Suppressor macrophage treated with lipopolysaccharide for 4 hours (primary cell): Measurements from ENCODE around the gene MACC1.

Source experiments
- DNase-seq: peaks from one replicate; pipeline ENCODE4 v3.0.0-alpha.2; 2020

Gene MACC1

DNA sequence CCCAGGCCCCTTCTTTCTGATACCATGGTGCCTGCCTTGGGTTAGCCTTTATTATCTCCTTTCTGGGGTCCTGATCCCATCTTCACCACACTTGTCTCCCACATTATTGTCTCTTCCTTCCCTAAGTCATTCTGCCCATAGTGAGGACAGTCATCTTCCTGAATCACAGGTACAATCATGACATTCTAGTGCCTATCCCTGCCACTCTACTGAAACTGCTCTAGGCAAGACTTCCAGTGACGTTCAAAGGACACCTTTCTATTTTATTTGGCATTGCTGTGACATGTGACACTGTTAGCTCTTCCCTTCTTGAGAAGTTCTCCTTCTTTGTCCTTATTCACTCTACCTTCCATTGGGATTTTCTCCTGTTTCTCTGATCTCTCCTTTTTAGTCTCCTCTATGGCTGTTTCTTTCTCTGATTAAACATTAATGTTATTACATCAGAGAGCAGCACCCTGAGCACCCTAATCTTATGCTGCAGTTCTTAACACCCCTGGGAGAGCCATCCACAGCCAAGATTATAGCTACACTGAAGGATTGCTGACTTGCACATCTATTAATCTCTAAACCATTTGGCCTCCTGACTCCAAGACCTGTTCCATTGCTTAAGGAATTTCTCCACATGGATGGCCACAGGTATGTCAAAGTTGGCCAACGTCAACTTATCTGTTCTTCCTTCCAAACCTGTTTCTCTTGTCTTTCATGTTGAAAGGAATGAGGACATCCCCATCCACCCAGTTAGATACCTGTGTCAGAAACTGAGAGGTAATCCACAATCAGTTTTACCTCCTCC is 10.9 kb downstream of the MACC1 start:
- no peak for DNase-seq

- DNase-seq, result no peak
Measured at GRCh38 chr7:20203316-20203715, 13.9 kb downstream of the MACC1 start.

DNA sequence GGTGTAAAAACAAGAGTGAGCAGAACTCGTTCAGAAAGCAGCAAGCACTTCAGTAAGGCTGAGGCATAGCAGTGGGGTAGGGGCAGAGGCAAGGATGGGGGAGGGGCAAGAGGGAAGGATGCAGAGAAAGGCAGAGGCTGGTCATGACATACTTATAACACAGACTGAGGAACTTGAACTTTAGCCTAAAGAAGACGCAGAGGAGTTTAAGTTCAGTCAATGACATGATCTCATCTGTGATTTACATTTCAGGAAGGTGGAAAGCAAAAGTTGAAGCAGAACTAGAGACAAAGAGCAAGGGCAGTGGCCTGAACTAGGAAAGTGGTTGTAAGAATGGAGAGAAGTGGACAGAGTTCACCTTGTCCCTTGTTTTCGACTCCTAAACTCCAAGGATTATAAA is 15.8 kb downstream of the MACC1 start:
- peak; percentile 77 for DNase-seq

- DNase-seq, result peak; percentile 45
Measured at GRCh38 chr7:20200971-20201370, 16.2 kb downstream of the MACC1 start.

DNA sequence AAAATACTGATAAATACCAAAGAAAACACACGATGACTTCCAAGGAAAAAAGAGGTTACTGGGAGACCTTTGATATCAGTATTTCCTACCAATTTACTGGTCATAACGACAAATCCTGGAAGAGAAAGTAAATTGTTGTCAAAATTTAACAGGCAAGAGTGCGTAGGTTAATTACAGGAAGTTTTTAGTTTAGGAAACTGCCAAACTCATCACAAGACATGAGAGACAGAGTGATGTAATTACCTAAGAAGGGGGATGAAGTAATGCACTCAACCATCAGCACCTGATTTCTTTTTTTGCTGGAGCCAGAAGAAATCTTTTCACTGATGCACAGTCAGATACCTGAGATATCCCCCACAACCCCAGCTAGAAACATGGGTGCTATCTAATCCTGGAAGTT is 16.8 kb downstream of the MACC1 start:
- peak; percentile 68 for DNase-seq

DNA sequence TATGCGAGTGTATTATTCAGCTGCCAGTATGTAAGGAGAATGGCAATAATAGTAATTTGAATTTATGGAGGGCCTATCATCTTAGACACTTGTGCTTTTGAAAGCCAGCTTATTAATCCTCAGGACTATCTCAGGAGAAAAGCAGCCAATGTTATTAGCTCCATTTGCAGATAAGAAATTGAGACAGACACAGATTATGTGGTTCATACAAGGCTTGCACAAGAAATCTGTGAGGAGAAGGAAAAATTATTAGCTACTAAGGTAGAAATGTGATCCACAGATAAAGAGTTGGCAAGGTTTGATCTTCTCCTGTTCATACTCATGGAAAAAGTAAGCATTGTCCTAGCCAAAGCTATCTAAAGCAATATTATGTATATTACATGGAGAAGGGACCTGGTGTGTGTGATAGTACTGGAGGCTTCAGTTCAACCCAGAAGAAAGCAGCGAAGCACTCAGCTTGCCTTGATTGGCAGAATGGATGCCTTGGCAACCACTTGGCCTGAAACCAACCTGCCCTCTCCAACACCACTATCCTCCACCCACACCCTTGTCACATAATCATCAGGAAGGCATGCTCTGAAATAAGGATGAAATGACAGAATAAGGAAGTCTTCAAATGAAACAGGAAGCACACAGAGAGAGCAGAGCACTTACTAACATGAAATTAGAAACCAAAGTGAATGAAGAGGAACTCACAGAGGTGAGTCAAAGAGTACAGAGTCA is 18.0 kb downstream of the MACC1 start:
- peak; percentile 92 for DNase-seq

DNA sequence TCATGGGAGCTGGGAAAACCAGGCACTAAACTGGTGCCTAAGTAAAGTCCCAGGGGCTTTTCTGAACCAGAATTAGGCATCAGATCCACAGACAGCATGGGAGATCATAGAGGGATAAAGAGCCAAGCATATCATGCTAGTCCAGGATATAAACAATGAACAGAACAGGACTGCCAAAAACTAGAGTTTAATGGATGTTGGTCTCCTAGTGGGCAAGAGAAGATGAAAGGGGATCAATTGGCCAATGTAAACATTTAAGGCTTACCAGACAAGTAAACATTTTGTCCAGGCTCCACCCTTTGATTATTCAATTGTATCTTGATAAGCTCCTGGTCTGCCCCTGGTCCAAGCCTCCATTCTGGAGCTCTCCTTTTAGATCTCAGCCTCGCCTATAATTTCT is 18.9 kb downstream of the MACC1 start:
- DNase-seq, result no peak

- peak; percentile 43 for DNase-seq
Measured at GRCh38 chr7:20197837-20198236, 19.3 kb downstream of the MACC1 start.

GRCh38 chr7:20197125-20197748 is 19.9 kb downstream of the MACC1 start:
- DNase-seq, result no peak

GRCh38 chr7:20194343-20194995 is 22.7 kb downstream of the MACC1 start:
- peak; percentile 55 for DNase-seq

DNA sequence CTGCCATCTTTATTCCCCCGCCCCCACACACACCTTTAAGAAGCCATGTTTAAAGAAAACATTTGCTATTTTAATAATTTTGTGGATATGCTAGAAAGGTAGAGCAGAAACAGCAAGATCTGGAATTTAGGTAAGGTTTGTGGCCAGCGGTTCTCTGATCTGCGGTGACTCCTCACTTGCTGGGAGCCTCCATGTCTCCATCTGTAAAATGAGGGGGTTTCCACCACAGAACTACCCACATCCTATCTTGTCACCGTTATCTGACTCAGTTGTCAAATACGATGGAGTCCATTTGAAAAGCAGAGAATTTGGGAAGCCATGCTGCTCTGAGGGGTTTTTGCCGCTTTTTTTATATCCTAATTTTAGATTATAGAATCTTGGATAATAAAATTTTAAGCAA is 23.3 kb downstream of the MACC1 start:
- DNase-seq, result no peak

- peak; percentile 61 for DNase-seq
Measured at GRCh38 chr7:20193242-20193777, 23.9 kb downstream of the MACC1 start.

DNA sequence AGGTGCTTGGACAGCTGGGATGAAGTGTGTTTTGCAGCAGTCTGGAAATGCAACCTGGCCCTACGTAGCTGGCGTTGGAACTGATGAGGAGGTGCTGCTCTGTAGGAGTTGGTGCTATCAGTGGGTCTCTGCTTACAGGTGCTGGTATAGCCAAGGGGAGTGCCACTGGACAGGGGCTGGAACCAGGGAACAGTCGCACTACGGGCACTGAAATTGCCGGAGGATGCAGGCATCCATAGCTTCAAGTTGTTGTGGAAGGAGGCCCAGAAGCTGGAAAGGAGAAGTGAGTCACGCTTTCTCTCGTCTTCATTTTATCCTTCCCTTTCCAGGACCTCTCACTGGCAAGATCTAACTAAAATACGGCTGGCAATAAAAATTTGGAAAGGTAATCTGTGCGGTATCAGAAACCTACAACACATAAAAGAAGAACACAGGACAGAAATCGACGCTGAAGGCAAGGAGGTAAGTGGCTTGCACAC is 25.8 kb downstream of the MACC1 start:
- no peak for DNase-seq

DNA sequence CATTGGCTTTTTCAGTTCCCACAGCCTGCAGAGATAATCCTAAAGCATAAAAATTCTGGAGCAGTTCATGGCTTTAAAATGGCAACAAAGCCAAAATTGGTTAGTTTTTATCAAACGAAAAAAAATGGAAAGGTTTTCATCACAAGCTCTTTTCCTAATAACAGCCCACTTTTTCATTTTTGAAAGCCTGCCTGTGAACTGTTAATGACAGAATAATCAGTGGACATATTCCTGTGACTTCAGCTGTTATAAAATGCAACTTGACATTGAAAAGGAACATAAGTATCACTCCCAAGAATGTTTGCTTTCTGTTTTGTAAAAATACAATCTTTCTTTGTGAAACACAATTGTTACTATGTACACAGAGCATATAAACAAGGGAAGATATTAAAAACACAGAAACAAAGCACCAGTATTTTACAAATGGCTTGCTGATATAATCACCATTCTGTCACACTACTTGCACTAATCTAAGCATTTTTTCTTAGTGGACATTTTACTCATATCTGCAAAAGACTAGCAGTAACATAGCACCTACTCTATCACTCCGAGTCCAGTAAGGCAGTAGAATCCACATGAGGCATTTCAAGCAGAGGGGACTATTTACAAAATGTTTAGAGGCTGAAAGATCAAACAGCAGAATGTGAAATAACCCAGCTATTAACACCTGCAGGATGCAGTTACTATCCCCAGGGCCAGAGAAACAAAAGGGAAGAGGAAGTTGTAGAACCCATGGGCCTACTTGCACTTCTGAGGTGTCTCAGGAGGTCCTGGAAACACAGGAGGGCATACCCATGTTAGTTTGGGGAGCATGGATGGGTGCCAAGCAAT is 26.4 kb downstream of the MACC1 start:
- DNase-seq, result no peak

DNA sequence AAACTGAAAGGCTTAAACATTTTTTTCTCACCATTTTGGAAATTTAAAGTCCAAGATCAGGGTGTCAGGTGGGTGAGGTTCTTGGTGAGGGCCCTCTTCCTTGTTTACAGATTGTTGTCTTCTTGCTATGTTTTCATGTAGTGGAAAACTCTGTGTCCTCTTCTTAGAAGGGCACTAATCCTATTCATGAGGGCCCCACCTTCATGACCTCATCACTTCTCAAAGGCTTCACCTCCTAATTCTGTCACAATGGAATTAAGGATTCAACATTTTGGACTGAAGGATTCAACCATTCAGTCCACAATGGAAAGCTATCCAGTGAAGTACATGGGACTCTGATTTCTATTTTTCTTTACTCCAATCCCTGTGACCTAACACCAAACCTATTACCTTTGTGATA is 27.3 kb downstream of the MACC1 start:
- DNase-seq, result no peak

GRCh38 chr7:20188567-20188966 is 28.6 kb downstream of the MACC1 start:
- no peak for DNase-seq

DNA sequence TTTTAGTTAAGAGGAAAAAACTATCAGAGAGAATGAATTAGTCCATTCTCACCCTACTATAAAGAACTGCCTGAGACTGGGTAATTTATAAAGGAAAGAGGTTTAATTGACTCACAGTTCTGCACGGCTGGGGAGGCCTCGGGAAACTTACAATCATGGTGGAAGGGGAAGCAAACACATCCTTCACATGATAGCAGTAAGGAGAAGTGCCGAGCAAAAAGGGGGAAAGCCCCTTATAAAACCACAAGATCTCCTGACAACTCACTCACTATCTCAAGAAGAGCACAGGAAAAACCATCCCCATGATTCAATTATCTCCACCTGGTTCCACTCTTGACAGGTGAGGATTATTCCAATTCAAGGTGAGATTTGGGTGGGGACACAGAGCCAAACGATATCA is 29.3 kb downstream of the MACC1 start:
- peak; percentile 73 for DNase-seq

DNA sequence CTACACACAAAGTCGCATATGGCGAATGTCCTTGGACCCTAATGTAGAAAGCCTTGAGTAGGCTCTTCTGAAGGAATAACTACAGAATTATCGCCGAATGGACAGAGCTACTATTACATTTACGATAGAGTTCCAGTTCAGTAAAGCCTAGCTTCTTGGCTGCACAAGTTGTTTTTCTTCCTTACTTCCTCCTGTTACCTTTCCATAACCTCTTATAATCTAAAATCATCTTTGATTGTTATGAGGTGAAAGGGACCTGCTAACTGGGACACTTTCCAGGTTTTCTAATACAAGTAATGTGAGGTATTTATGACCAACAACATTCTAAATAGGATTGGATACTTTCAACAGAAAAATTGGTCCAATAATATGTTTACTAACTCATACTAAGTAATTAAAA is 31.2 kb downstream of the MACC1 start:
- DNase-seq, result no peak

DNA sequence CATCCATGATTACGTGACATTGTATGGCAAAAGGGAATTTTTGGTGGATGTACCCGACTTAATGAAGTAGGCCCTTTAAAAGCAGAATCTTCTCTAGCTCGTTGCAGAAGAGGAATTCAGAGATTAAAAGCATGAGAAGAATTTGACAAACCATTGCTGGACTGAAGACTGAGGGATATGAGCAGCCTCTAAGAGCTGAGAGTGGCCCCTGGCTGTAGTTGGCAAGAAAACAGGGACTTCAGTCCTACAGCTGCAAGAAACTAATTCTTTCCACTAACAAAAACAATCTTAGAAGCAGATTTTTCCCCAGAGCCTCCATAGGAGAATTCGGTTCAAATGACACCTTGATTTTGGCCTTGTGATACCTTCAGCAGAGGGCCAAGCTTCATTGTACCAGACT is 34.1 kb downstream of the MACC1 start:
- no peak for DNase-seq

- no peak for DNase-seq
Measured at GRCh38 chr7:20176578-20177242, 40.5 kb downstream of the MACC1 start.

DNA sequence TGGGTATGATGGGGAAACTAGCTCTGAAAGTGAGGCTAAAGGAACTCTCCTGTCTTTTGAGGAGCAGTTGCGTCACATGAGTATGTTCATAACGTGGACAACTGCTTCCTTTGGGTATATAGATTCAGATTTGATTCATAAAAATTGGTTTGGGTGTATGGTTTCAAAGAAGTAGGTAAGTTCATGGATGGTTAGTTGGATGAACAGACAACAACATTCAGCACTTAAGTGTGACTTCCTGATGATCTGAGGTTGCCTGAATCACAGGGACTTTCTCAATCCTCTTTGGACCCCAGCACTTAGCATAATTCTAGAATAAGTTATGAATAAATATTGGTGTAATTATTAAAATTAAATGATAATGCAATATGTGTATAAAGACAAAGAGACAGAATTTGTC is 43.4 kb downstream of the MACC1 start:
- DNase-seq, result no peak
